Right atrium auricular region (tissue), 2 donors: ENCODE measurements around the gene TMEM26. TPM values are rescaled to one million over a fixed set of nuclear protein-coding genes. Genes with fewer than 3 reads are reported as not detected.
A peak's percentile ranks its signal among the peaks of the same experiment; 100 is the strongest.

Source experiments
- DNase-seq: peaks from one replicate; pipeline ENCODE4 v3.0.0-alpha.2; 2019; ENCODE audit warnings: low spot score
- H3K27ac ChIP-seq, 2 donors: fragments of 200-600 bp; sonication (generic); 1 replicate in 1 of 2; 2 replicates in 1 of 2; pipeline ENCODE4 v1.5.1; 2016 to 2019
- H3K27me3 ChIP-seq, 2 donors: fragments of 200-600 bp; sonication (generic); one replicate each; pipeline versions ENCODE4 v1.5.1 to v1.6.0; 2017 to 2019
- H3K36me3 ChIP-seq: fragments of 200-600 bp; sonication (generic); one replicate; pipeline ENCODE4 v1.5.1; 2016
- H3K4me1 ChIP-seq, 2 donors: fragments of 200-600 bp; sonication (generic); one replicate each; pipeline versions ENCODE4 v1.5.1 to v1.6.0; 2017 to 2019
- H3K4me3 ChIP-seq, 2 donors: fragments of 200-600 bp; sonication (generic); 1 replicate in 1 of 2; 2 replicates in 1 of 2; pipeline ENCODE4 v1.5.1; 2017 to 2019; ENCODE audit warnings: mild to moderate bottlenecking in 1 of 2, moderate library complexity in 1 of 2
- H3K9me3 ChIP-seq, 2 donors: fragments of 200-600 bp; sonication (generic); one replicate each; pipeline ENCODE4 v1.5.1; 2019
- CTCF ChIP-seq, 2 donors: fragments of 200-600 bp; sonication (generic); IDR thresholded peaks; one replicate each; pipeline ENCODE4 v1.5.1; 2019; ENCODE audit warnings: antibody characterized with exemption in 2 of 2
- total RNA-seq, 2 donors: library from RNA; depleted of rRNA; stranded (reverse); fragments of >200 nt; gene quantifications; one replicate each; pipeline ENCODE4 v1.1.0, GENCODE V29; 2016

Gene TMEM26
- total RNA-seq = under 1 TPM; 0.08 to 0.11 TPM

- Histone ChIP-seq H3K27ac (no peak within 1 kb of the TSS), H3K27me3 (peaks cover 3 to 7% of the 10 kb centered on the region in 2 donors), H3K4me1 (peaks cover 0 to 25% of the 10 kb centered on the region in 2 donors), H3K36me3 (no peaks in the 10 kb centered on the region), H3K9me3 (no peaks in the 10 kb centered on the region), H3K4me3 (peak within 1 kb of the TSS; percentile 30 to 54)
- DNase-seq = no peak
- no peak for TF ChIP-seq CTCF (IDR thresholded peaks at IDR 0.05)
These were observed at the start of gene TMEM26 for GRCh38 chr10:61452655-61453641. Gene TMEM26 (minus strand): TSS chr10:61453381. CDS start chr10:61453081, 300 bp downstream.

GRCh38 chr10:61500460-61500859, 47.3 kb upstream of the TMEM26 start:
- H3K27me3 ChIP-seq = no peaks in the 10 kb centered on the region
- H3K36me3 ChIP-seq = no peaks in the 10 kb centered on the region

GRCh38 chr10:61492364-61492995, 39.3 kb upstream of the TMEM26 start:
- no peaks in the 10 kb centered on the region for H3K36me3 ChIP-seq
- H3K4me1 ChIP-seq = no peaks in the 10 kb centered on the region
- H3K27me3 ChIP-seq = no peaks in the 10 kb centered on the region
- TF ChIP-seq CTCF (IDR thresholded peaks at IDR 0.05) = no peak
- no peak for DNase-seq
- no peak overlapping the region for H3K4me3 ChIP-seq
- H3K27ac ChIP-seq = no peak overlapping the region
- no peaks in the 10 kb centered on the region for H3K9me3 ChIP-seq

More at GRCh38 chr10:61500460-61500859, 47.3 kb upstream of the TMEM26 start:
- Histone ChIP-seq H3K4me3 (no peak overlapping the region), H3K9me3 (no peaks in the 10 kb centered on the region), H3K4me1 (no peaks in the 10 kb centered on the region), H3K27ac (no peak overlapping the region)
- no peak for DNase-seq
- no peak for TF ChIP-seq CTCF (IDR thresholded peaks at IDR 0.05)

- no peak overlapping the region for H3K27ac ChIP-seq
- no peaks in the 10 kb centered on the region for H3K27me3 ChIP-seq
- no peaks in the 10 kb centered on the region for H3K4me1 ChIP-seq
- no peak for TF ChIP-seq CTCF (IDR thresholded peaks at IDR 0.05)
- H3K4me3 ChIP-seq = no peak overlapping the region
- no peak for DNase-seq
- H3K9me3 ChIP-seq = no peaks in the 10 kb centered on the region
- no peaks in the 10 kb centered on the region for H3K36me3 ChIP-seq
These were observed 34.3 kb upstream of the TMEM26 start for GRCh38 chr10:61487506-61487905.

- DNase-seq = no peak
- Histone ChIP-seq H3K4me3 (no peak overlapping the region), H3K27me3 (no peaks in the 10 kb centered on the region), H3K27ac (no peak overlapping the region), H3K36me3 (no peaks in the 10 kb centered on the region), H3K9me3 (no peaks in the 10 kb centered on the region), H3K4me1 (no peaks in the 10 kb centered on the region)
- no peak for TF ChIP-seq CTCF (IDR thresholded peaks at IDR 0.05)
These were observed 33.7 kb upstream of the TMEM26 start for GRCh38 chr10:61486738-61487396.
